Large intestine (tissue), 12 donors: Measurements from ENCODE around the gene CAP2. TPM values are rescaled to one million over a fixed set of nuclear protein-coding genes. Genes with fewer than 3 reads are reported as not detected.
A peak's percentile ranks its signal among the peaks of the same experiment; 100 is the strongest.

Source experiments
- DNase-seq, 2 donors: peaks; one replicate each; pipeline versions ENCODE4 v3.0.0 to v3.0.0-alpha.2; 2013
- H3K27ac ChIP-seq: one replicate; pipeline ENCODE4 v1.5.1; 2013; ENCODE audit warnings: low read length
- H3K27me3 ChIP-seq: 2 replicates; pipeline ENCODE4 v1.6.1; 2013; ENCODE audit warnings: low read length; ENCODE audit not compliant: control insufficient read depth, insufficient read depth
- H3K36me3 ChIP-seq: 2 replicates; pipeline ENCODE4 v1.6.1; 2013; ENCODE audit warnings: low read length; ENCODE audit not compliant: control insufficient read depth, insufficient read depth
- H3K4me1 ChIP-seq: one replicate; pipeline ENCODE4 v1.6.1; 2013; ENCODE audit warnings: low read length; ENCODE audit not compliant: control insufficient read depth, insufficient read depth
- H3K4me3 ChIP-seq: one replicate; pipeline ENCODE4 v1.5.1; 2013; ENCODE audit warnings: low read length
- H3K9me3 ChIP-seq: one replicate; pipeline ENCODE4 v1.6.1; 2013; ENCODE audit warnings: mild to moderate bottlenecking, low read depth, low read length, moderate library complexity; ENCODE audit not compliant: control insufficient read depth
- WGBS: methylation state at CpG from one replicate; pipeline ENCODE4 v1.1.5; 2013; ENCODE audit warnings: low lambda C conversion rate; ENCODE audit not compliant: insufficient coverage; 5-methylcytosine and 5-hydroxymethylcytosine counted together
- long read RNA-seq, 11 donors: transcript quantifications; one replicate each; lab custom pipeline, GENCODE V29; 2026
- polyA plus RNA-seq: library from polyadenylated mRNA; unstranded; fragments of 120-200 nt; gene quantifications from one replicate; pipeline ENCODE4 v1.2.1, GENCODE V29; 2013

CAP2 gene, protein sequence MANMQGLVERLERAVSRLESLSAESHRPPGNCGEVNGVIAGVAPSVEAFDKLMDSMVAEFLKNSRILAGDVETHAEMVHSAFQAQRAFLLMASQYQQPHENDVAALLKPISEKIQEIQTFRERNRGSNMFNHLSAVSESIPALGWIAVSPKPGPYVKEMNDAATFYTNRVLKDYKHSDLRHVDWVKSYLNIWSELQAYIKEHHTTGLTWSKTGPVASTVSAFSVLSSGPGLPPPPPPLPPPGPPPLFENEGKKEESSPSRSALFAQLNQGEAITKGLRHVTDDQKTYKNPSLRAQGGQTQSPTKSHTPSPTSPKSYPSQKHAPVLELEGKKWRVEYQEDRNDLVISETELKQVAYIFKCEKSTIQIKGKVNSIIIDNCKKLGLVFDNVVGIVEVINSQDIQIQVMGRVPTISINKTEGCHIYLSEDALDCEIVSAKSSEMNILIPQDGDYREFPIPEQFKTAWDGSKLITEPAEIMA
- 11.2 TPM for polyA plus RNA-seq
- long read RNA-seq, donor 1, partial matches to known transcripts = 0 of 2 reads
- long read RNA-seq, donor 1, other reads (novel, unspliced or antisense) = 0 of 2 reads
- long read RNA-seq, donor 2 = 0 reads
- long read RNA-seq, donor 3, partial matches to known transcripts = 0 of 1 reads
- long read RNA-seq, donor 3, other reads (novel, unspliced or antisense) = 0 of 1 reads
- long read RNA-seq, donor 4 = 0 reads
- long read RNA-seq, donor 5, partial matches to known transcripts = 0 of 1 reads
- long read RNA-seq, donor 5, other reads (novel, unspliced or antisense) = 0 of 1 reads
- long read RNA-seq, donor 6, partial matches to known transcripts = 0 of 2 reads
- long read RNA-seq, donor 6, other reads (novel, unspliced or antisense) = 0 of 2 reads
- long read RNA-seq, donor 7, partial matches to known transcripts = 0 of 3 reads
- long read RNA-seq, donor 7, other reads (novel, unspliced or antisense) = 0 of 3 reads
- long read RNA-seq, donor 8, partial matches to known transcripts = 0 of 3 reads
- long read RNA-seq, donor 8, other reads (novel, unspliced or antisense) = 0 of 3 reads
- long read RNA-seq, donor 9, partial matches to known transcripts = 0 of 2 reads
- long read RNA-seq, donor 9, other reads (novel, unspliced or antisense) = 0 of 2 reads
- long read RNA-seq, donor 10, partial matches to known transcripts = 0 of 3 reads
- long read RNA-seq, donor 10, other reads (novel, unspliced or antisense) = 0 of 3 reads
- long read RNA-seq, donor 11, transcript CAP2-201 (13 exons, 3,316 nt) = major isoform, 5 of 5 reads
- long read RNA-seq, donor 11, partial matches to known transcripts = 0 of 5 reads
- long read RNA-seq, donor 11, other reads (novel, unspliced or antisense) = 0 of 5 reads

DNA sequence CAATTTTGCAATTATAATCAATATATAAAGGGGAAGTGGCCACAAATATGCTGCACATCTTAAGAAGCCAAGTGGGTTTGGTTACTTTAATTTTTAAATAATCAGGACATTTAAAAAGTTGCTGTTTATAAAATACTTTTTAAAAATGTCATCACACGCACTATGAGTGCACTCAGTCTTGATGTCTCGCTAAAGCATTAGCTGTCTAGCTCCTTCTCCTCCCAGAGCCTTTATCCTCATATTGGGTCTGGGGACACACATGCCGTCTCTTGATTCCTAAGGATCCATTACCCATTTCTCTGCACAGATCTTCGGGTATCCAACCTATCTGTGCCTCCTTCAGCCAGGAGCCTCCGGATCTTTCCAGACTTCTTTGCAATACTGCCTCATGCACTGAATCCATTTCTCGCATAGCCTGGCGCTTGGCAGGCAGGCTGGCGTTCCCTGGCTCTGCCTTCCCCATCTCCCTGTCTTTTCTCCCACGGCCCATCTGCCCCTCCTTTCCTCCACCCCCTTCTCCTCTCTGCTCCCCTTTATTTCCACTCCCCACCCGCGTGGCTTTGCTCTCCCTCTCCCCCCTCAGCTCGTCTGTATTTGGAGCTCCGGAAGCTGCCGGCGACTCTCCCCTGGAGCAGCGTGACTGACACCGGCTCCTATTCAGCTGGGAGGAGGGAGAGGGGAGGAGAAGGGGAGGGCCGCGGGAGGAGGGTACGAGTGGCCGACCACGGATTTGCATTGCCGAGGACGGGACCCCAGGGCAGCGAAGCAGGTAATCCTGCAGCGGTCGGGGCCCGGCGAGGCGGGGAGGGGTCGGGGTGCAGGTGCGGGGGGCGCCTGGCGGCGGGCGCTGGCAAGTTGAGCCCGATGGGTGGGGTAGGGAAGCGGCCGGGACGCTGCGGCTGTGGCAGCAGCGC is at the start of gene CAP2:
Gene CAP2 (plus strand): TSS at position 618 of the 914 bp plus-strand sequence. CDS start 27,961 bp downstream, outside the sequence.
- peak within 1 kb of the TSS; percentile 49 for H3K4me3 ChIP-seq
- no peak within 1 kb of the TSS for H3K27ac ChIP-seq
- no peaks in the 10 kb centered on the region for H3K4me1 ChIP-seq
- peak; percentile 45 to 70 for DNase-seq
- H3K9me3 ChIP-seq = no peaks in the 10 kb centered on the region
- no peaks in the 10 kb centered on the region for H3K36me3 ChIP-seq
- peaks cover 13% of the 10 kb centered on the region for H3K27me3 ChIP-seq
- WGBS = 0% methylated on average over 6 of the region's 42 CpGs

DNA sequence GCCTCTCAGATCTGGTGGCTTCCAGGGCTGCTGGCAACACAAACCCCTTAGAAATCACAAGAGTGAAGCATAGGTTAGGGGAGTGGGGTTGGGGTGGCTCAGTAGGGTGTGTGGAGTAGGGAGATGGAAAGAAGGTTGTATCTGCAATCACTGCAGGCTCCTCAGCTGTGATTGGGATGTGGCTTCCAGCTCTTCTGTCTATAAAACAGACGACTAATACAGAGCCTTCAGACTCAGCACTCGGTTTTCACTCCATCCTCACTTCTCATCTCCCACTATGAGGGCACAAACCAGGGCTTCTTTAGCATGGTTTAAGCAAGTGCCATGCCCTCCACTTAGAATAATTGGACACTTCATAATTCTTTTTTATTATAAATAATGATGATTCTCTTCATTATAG is 46.4 kb upstream of the CAP2 start:
- H3K4me3 ChIP-seq = no peak overlapping the region
- 43% methylated on average over 2 of the region's 2 CpGs for WGBS
- no peaks in the 10 kb centered on the region for H3K36me3 ChIP-seq
- no peaks in the 10 kb centered on the region for H3K9me3 ChIP-seq
- no peak overlapping the region for H3K27ac ChIP-seq
- no peaks in the 10 kb centered on the region for H3K4me1 ChIP-seq
- no peaks in the 10 kb centered on the region for H3K27me3 ChIP-seq
- DNase-seq = no peak

DNA sequence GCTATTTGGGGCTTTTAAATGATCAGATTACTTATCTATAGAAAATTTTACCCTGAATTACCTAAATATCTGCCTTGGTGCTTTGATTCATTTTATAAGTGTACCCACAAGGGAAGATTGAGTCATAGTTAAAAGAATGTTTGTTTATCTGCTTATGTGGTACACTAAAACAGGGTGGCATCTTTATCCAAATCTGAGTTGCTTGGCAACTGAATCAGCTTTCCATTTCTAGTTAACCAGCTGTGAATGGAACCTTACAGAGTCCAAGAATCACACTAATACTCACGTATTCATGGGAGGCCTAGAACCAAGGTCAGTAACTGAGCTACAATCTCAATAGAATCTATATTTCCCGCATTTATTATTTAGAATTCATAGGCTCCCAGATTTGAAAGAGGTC is 44.0 kb upstream of the CAP2 start:
- Histone ChIP-seq H3K9me3 (no peaks in the 10 kb centered on the region), H3K36me3 (no peaks in the 10 kb centered on the region), H3K27ac (no peak overlapping the region), H3K4me3 (no peak overlapping the region), H3K27me3 (no peaks in the 10 kb centered on the region), H3K4me1 (no peaks in the 10 kb centered on the region)
- WGBS = no CpG with 5 or more reads among the region's 2 CpGs
- no peak for DNase-seq

DNA sequence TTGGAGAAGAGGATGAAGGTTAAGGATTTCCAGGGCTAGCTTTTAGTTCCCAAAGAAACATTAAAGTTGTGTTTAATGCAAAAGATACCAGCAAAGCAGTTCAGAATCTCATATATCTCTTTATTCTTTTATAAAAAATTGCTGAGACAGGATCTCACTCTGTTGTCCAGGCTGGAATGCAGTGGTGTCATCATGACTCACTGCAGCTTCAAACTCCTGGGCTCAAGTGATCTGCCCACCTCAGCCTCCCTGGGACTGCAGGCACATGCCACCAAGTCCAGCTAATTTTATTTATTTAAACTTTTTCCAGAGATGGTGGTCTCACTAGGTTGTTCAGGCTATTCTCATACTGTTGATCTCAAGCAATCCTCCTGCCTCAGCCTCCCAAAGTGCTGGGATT is 41.1 kb upstream of the CAP2 start:
- no peaks in the 10 kb centered on the region for H3K4me1 ChIP-seq
- no peaks in the 10 kb centered on the region for H3K9me3 ChIP-seq
- no peak for DNase-seq
- H3K36me3 ChIP-seq = no peaks in the 10 kb centered on the region
- H3K27me3 ChIP-seq = no peaks in the 10 kb centered on the region
- H3K27ac ChIP-seq = no peak overlapping the region
- no peak overlapping the region for H3K4me3 ChIP-seq

DNA sequence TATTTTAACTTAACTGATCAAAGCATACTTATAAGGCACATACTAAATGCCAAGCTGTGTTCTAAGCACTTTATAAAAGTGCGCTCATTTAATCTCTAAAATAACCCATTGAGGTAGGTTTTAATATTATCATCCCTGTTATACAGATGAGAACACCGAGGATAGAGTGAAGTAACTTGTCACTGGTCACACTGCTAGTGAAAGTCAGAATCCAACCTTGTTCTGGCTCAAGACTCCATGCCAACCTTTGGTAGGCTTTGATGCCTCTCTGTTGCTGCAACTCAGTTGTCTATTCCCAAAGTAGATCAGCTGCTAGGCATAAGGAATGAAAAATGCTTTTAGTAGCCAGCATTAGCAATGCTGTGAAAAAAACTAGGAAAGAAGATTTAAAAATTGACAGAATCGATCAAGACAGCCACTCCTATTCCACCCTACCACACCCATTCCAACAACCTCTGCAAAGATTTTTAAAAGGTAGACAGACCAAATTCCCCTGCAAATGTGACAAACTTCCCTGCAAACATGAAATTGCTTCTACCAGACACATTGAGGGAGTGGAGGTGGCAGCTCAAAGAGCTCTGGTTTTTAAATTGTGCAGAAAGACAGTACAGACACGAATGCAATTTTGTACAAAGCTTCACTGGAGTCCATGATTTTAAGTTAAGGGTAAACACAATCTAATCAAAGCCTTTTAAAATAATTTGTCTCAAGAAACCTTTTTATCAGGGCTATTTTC is 39.8 kb upstream of the CAP2 start:
- no peaks in the 10 kb centered on the region for H3K36me3 ChIP-seq
- H3K27me3 ChIP-seq = no peaks in the 10 kb centered on the region
- DNase-seq = no peak
- H3K4me1 ChIP-seq = no peaks in the 10 kb centered on the region
- H3K9me3 ChIP-seq = no peaks in the 10 kb centered on the region
- no peak overlapping the region for H3K4me3 ChIP-seq
- no peak overlapping the region for H3K27ac ChIP-seq
- WGBS = no CpG with 5 or more reads among the region's 4 CpGs

DNA sequence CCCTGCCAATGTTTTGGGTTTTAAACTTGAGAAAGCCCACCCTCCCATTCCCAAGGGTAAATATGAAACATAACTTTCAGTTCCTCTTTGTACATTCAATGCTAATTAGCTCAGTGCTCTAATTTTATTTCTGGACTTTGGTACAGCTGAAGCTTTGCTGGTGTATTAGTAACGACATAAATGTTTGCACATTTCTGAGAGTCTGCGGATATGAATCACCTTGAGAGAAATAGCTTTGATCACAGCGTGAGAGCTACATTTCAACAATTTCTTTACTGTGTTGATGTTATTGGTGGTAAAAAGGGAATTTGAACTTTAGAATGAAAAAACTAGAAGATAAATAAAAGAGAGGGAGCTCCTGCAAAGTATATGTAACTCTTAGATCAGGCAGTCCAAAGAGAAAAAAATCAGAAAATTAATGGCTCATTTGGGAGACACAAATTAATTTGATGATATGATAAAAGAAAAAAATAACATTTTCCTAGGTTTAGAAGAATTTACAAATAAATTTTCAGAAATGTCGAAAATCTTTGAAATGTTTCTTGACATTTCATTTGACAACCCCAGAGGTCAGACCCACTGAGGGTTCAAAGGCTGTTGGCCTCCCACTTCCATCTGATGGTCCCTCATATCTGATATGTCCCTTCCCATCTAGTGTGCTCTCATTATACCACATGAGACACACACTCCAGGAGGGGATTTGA is 38.5 kb upstream of the CAP2 start:
- Histone ChIP-seq H3K27me3 (no peaks in the 10 kb centered on the region), H3K9me3 (no peaks in the 10 kb centered on the region), H3K27ac (no peak overlapping the region), H3K4me1 (no peaks in the 10 kb centered on the region), H3K4me3 (no peak overlapping the region), H3K36me3 (no peaks in the 10 kb centered on the region)
- peak; percentile 4 to 33 for DNase-seq
- WGBS = 33% methylated on average over 3 of the region's 4 CpGs

DNA sequence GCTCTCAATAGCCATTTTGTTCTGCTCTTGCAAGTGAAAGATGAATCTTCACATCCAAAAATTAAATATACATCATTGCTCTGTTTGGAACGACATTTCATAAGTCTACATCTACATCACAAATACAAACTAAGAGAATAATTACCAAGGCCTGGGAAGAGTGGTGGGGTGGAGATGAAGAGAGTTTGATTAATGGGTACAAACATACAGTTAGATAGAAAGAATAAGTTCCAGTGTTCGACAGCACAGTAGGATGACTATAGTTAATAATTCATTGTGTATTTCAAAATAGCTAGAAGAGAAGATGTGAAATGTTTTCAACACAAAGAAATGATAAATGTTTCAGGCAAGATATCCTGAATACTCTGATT is 38.0 kb upstream of the CAP2 start:
- Histone ChIP-seq H3K9me3 (no peaks in the 10 kb centered on the region), H3K36me3 (no peaks in the 10 kb centered on the region), H3K4me1 (no peaks in the 10 kb centered on the region), H3K4me3 (no peak overlapping the region), H3K27me3 (no peaks in the 10 kb centered on the region), H3K27ac (no peak overlapping the region)
- DNase-seq = no peak
- 100% methylated on average over 1 of the region's 2 CpGs for WGBS

DNA sequence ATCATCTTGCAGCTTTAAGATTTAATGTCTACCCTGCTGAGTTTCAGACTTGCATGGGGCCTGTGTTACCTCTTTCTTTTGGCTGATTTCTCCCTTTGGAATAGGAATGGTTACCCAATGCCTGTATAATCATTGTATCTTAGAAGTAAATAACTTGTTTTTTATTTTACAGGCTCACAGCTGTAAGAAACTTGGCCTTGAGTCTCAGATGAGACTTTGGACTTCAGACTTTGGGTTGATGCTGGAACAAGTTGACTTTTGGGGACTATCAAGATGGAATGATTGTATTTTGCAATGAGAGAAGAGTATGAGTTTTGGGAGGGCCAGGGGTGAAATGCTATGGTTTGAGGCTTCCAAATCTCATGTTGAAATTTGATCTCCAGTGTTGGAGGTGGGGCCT is 34.9 kb upstream of the CAP2 start:
- no peak overlapping the region for H3K4me3 ChIP-seq
- no peaks in the 10 kb centered on the region for H3K27me3 ChIP-seq
- H3K27ac ChIP-seq = no peak overlapping the region
- H3K36me3 ChIP-seq = no peaks in the 10 kb centered on the region
- no peaks in the 10 kb centered on the region for H3K4me1 ChIP-seq
- H3K9me3 ChIP-seq = no peaks in the 10 kb centered on the region
- DNase-seq = no peak

DNA sequence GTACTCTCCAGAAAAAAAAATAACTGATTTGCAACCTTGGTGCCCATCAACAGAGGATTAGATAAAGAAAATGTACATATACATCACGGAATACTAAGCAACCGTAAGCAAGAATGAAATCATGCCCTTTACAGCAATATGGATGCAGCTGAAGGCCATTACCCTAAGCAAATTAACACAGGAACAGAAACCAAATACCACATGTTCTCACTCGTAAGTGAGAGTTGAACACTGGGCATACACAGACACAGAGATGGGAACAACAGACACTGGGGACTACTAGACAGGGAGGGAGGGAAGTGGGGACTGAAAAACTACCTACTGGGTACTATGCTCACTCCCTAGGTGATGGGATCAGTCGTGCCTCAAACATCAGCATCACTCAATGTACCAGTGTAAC is 32.8 kb upstream of the CAP2 start:
- no CpG with 5 or more reads among the region's 4 CpGs for WGBS
- H3K27ac ChIP-seq = no peak overlapping the region

More for the DNA sequence above, 32.8 kb upstream of the CAP2 start:
- DNase-seq = no peak
- Histone ChIP-seq H3K4me3 (no peak overlapping the region), H3K4me1 (no peaks in the 10 kb centered on the region), H3K27me3 (no peaks in the 10 kb centered on the region), H3K9me3 (no peaks in the 10 kb centered on the region), H3K36me3 (no peaks in the 10 kb centered on the region)
